Endothelial cell of umbilical vein (primary cell): ENCODE results near the gene FAM187B. TPM values are rescaled to one million over a fixed set of nuclear protein-coding genes. Genes with fewer than 3 reads are reported as not detected.

Experiments used
- BruUV-seq: library from RNA; stranded (reverse); fragments of 400-500 nt; replicated peaks from 2 replicates; lab custom pipeline; 2021; lab: Mats Ljungman, UMichigan
- CTCF ChIA-PET: fragments of 300-600, 350-600 bp; sonication (Branson Sonifier 250); formaldehyde crosslinking; loops from one replicate; lab custom pipeline; 2021; ENCODE audit warnings: antibody characterized with exemption, inconsistent platforms; lab: Charles Lee
- POLR2A ChIA-PET: fragments of 300-600, 350-600 bp; sonication (Branson Sonifier 250); formaldehyde crosslinking; loops from one replicate; lab custom pipeline; 2021; ENCODE audit warnings: antibody characterized with exemption, inconsistent platforms; lab: Charles Lee
- DNase-seq: peaks from one replicate; pipeline ENCODE4 v3.0.0-alpha.2; 2011; ENCODE audit warnings: low read depth, low spot score
- FAIRE-seq: peaks from 2 replicates; lab custom pipeline; 2011; peaks lifted over from hg19 to GRCh38; lab: Jason Lieb, UNC
- H2AFZ ChIP-seq: 2 replicates; pipeline ENCODE4 v1.6.0; 2012; ENCODE audit warnings: low read depth, low read length, control low read depth, inconsistent platforms
- H3K27ac ChIP-seq: 2 replicates; pipeline ENCODE4 v1.5.1; 2011; ENCODE audit warnings: low read depth, mild to moderate bottlenecking, control low read depth, low read length, moderate library complexity; ENCODE audit not compliant: insufficient read depth
- H3K27me3 ChIP-seq, 2 experiments: 2 replicates each; pipeline versions ENCODE4 v1.6.0 to v1.6.1; 2011; ENCODE audit warnings: low read length in 2 of 2, mixed read lengths in 1 of 2; ENCODE audit not compliant: control insufficient read depth in 2 of 2, insufficient read depth in 2 of 2
- H3K36me3 ChIP-seq, 2 experiments: 2 replicates in 1 of 2; 3 replicates in 1 of 2; pipeline ENCODE4 v1.5.1; 2011; ENCODE audit warnings: low read length in 2 of 2, mild to moderate bottlenecking in 1 of 2, moderate library complexity in 1 of 2; ENCODE audit not compliant: control insufficient read depth in 2 of 2, insufficient read depth in 2 of 2; ENCODE audit errors: extremely low read depth in 1 of 2
- H3K4me1 ChIP-seq: 3 replicates; pipeline ENCODE4 v1.5.1; 2011; ENCODE audit warnings: mild to moderate bottlenecking, low read length; ENCODE audit not compliant: control insufficient read depth, insufficient read depth; ENCODE audit errors: extremely low read depth
- H3K4me2 ChIP-seq: 2 replicates; pipeline ENCODE4 v1.6.1; 2011; ENCODE audit warnings: low read length, control low read depth, mixed read lengths; ENCODE audit not compliant: insufficient read depth
- H3K4me3 ChIP-seq, 3 experiments: fragments of 200-600 bp in 1 of 3; sonication (generic), shearing (Covaris generic) in 1 of 3; replicated peaks in 1 of 3; 2 replicates each; pipeline ENCODE4 v1.5.1; 2011 to 2016; ENCODE audit warnings: control low read depth in 3 of 3, low read length in 3 of 3, mild to moderate bottlenecking in 2 of 3, inconsistent platforms in 1 of 3, low read depth in 1 of 3, moderate library complexity in 1 of 3; ENCODE audit not compliant: insufficient read depth in 1 of 3
- H3K79me2 ChIP-seq: 2 replicates; pipeline ENCODE4 v1.6.0; 2012; ENCODE audit warnings: low read length, inconsistent platforms; ENCODE audit not compliant: control insufficient read depth, insufficient read depth
- H3K9ac ChIP-seq: replicated peaks from 2 replicates; pipeline ENCODE3; 2011; ENCODE audit warnings: low read length, control low read depth; ENCODE audit not compliant: insufficient read depth; ENCODE audit errors: extremely low read depth
- H3K9me1 ChIP-seq: replicated peaks from 3 replicates; pipeline ENCODE4 v1.6.0; 2011; ENCODE audit warnings: mild to moderate bottlenecking, low read length; ENCODE audit not compliant: control insufficient read depth, insufficient read depth; ENCODE audit errors: extremely low read depth
- H3K9me3 ChIP-seq: replicated peaks from 2 replicates; pipeline ENCODE4 v1.5.1; 2012; ENCODE audit warnings: low read length, inconsistent platforms; ENCODE audit not compliant: control insufficient read depth, insufficient read depth
- H4K20me1 ChIP-seq: replicated peaks from 2 replicates; pipeline ENCODE3; 2011; ENCODE audit warnings: mild to moderate bottlenecking, low read length; ENCODE audit not compliant: control insufficient read depth, insufficient read depth; ENCODE audit errors: extremely low read depth
- CTCF ChIP-seq, 2 donors: IDR thresholded peaks; 1 replicate in 1 of 2; 2 replicates in 1 of 2; pipeline ENCODE4 v1.5.1; 2011; ENCODE audit warnings: low read length in 2 of 2, mild to moderate bottlenecking in 2 of 2, moderate library complexity in 2 of 2, control low read depth in 1 of 2, inconsistent platforms in 1 of 2, low read depth in 1 of 2; ENCODE audit not compliant: insufficient read depth in 1 of 2; ENCODE audit errors: extremely low read depth in 1 of 2
- EZH2 ChIP-seq: IDR thresholded peaks from 2 replicates; pipeline ENCODE4 v1.6.1; 2012; ENCODE audit warnings: borderline replicate concordance, low read depth, mild to moderate bottlenecking, moderate library complexity, low read length, inconsistent platforms; ENCODE audit not compliant: severe bottlenecking
- FOS ChIP-seq: IDR thresholded peaks from 2 replicates; pipeline ENCODE4 v1.6.1; 2011; ENCODE audit warnings: mild to moderate bottlenecking, low read length, moderate library complexity, borderline replicate concordance; ENCODE audit not compliant: insufficient read depth
- GATA2 ChIP-seq: IDR thresholded peaks from 2 replicates; pipeline ENCODE4 v1.7.0; 2011; ENCODE audit warnings: low read depth, mild to moderate bottlenecking, moderate library complexity, mixed read lengths, low read length; ENCODE audit not compliant: insufficient read length, insufficient read depth
- JUN ChIP-seq: IDR thresholded peaks from 2 replicates; pipeline ENCODE4 v1.6.1; 2011; ENCODE audit warnings: borderline replicate concordance, low read depth; ENCODE audit not compliant: insufficient read length, insufficient read depth
- MAX ChIP-seq: IDR thresholded peaks from 2 replicates; pipeline ENCODE4 v1.6.1; 2011; ENCODE audit not compliant: insufficient read depth, insufficient read length
- MYC ChIP-seq: IDR thresholded peaks from one replicate; pipeline ENCODE4 v1.6.1; 2011; ENCODE audit warnings: mild to moderate bottlenecking, low read depth, low read length
- POLR2A ChIP-seq: IDR thresholded peaks from 2 replicates; pipeline ENCODE4 v1.6.1; 2012; ENCODE audit warnings: low read depth, mild to moderate bottlenecking, control low read depth, low read length
- POLR2AphosphoS5 ChIP-seq: IDR thresholded peaks from 2 replicates; pipeline ENCODE4 v1.6.1; 2012; ENCODE audit warnings: low read depth, mild to moderate bottlenecking, control low read depth, low read length, moderate library complexity; ENCODE audit not compliant: insufficient read depth
- dilution Hi-C: fragments of 300-500 bp; cut with MboI; formaldehyde crosslinking; loops from one replicate; pipeline ENCODE4 v1.15.0; 2019; ENCODE audit warnings: low sequenced_read_pairs; ENCODE audit not compliant: extremely low pct_ligation_motif_present
- intact Hi-C: fragments of 100-400 bp; cut with micrococcal nuclease; formaldehyde crosslinking; loops from one replicate; pipeline ENCODE4 v1.10.0; 2022
- polyA plus RNA-seq, 4 experiments: library from polyadenylated mRNA; depleted of rRNA in 3 of 4; stranded (reverse) in 3 of 4; unstranded in 1 of 4; fragments of >200 nt; gene quantifications; 2 replicates each; pipeline versions ENCODE4 v1.2.1 to v1.2.3, GENCODE V29; 2011 to 2012; ENCODE audit warnings: missing spikeins in 1 of 4
- total RNA-seq: library from RNA; stranded (reverse); gene quantifications from 2 replicates; pipeline ENCODE4 v1.2.3, GENCODE V29; 2021

FAM187B gene
- total and polyA plus RNA-seq, 2 donors (not counting 3 experiments of a cell fraction or from before 2014, with no cell fraction given), result not detected

- Histone ChIP-seq H3K36me3 (peaks cover 7 to 44% of the 10 kb centered on the region in 2 experiments), H3K4me2 (no peak overlapping the region), H3K9ac (no peak overlapping the region), H3K9me3 (no peaks in the 10 kb centered on the region), H3K4me1 (no peaks in the 10 kb centered on the region), H4K20me1 (no peaks in the 10 kb centered on the region), H3K27me3 (no peaks in the 10 kb centered on the region), H3K4me3 (no peak overlapping the region), H3K9me1 (no peaks in the 10 kb centered on the region), H2AFZ (no peak overlapping the region), H3K27ac (no peak overlapping the region), H3K79me2 (no peaks in the 10 kb centered on the region)
- ChIA-PET CTCF (interaction anchor here (1.3 kb wide), 2 partner anchors 15 to 120 kb away, joined by 3 to 4 read pairs; partner anchors contain the start of gene FXYD5), POLR2A (no interaction called here)
- BruUV-seq, result no TSS peak
- intact Hi-C loops, result no loop called here
- DNase-seq, result no peak
- FAIRE-seq, result no peak
- TF ChIP-seq EZH2 (no peak), CTCF (IDR thresholded peaks at IDR 0.05; ENCODE audit: extremely low read depth in 1 of 2, insufficient read depth in 1 of 2, low read depth in 1 of 2, low read length in 2 of 2) (no peak)
- dilution Hi-C loops, result no loop called here
These were observed 45.8 kb upstream of the FAM187B start for GRCh38 chr19:35274323-35274722.

DNA sequence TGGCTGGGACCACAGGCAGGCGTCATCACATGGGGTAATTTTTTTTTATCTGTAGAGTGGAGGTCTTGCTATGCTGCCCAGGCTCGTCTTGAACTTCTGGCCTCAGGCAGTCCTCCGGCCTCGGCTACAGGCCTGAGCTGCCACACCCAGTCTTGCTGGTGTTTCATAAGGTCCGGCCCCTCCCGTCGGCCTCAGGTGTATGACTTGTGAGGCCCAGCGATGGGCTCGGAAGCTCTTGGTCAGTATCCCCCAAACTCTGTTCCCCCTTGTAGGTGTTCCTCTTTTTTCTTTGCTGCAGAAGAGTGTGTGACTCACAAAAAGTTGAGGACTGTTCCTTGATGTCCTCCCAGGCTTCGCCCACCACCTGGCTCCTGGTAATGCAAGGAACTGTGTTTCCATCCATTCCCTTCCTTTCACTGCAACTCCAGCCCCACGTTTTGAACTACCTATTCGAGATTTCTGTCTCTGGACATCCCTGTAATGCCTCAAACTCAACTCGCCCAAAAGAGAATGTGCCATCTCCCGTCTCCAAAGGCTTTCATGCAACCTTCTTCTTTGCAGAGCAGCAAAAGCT, 45.2 kb upstream of the FAM187B start:
- Histone ChIP-seq H3K9me3 (no peaks in the 10 kb centered on the region), H3K4me1 (no peaks in the 10 kb centered on the region), H3K27ac (no peak overlapping the region), H2AFZ (no peak overlapping the region), H3K79me2 (no peaks in the 10 kb centered on the region), H3K9me1 (no peaks in the 10 kb centered on the region), H3K4me2 (no peak overlapping the region), H3K36me3 (peaks cover 7 to 43% of the 10 kb centered on the region in 2 experiments), H3K27me3 (no peaks in the 10 kb centered on the region), H3K9ac (no peak overlapping the region), H4K20me1 (no peaks in the 10 kb centered on the region), H3K4me3 (no peak overlapping the region)
- no peak for FAIRE-seq
- BruUV-seq, result no TSS peak
- POLR2A ChIA-PET, result no interaction called here
- TF ChIP-seq MYC (no peak), GATA2 (no peak), EZH2 (no peak), FOS (no peak), POLR2A (no peak), POLR2AphosphoS5 (no peak), CTCF (IDR thresholded peaks at IDR 0.05; ENCODE audit: extremely low read depth in 1 of 2, insufficient read depth in 1 of 2, low read depth in 1 of 2, low read length in 2 of 2) (no peak), MAX (no peak), JUN (no peak)
- CTCF ChIA-PET, result interaction anchor here (1.3 kb wide), 1 partner anchor 120 kb away, joined by 4 read pairs; the partner anchor contains the start of gene FXYD5
- DNase-seq, result no peak
- dilution Hi-C loops, result no loop called here
- intact Hi-C loops, result no loop called here
